ENCODE results near the gene KIRREL1. TPM values are rescaled to one million over a fixed set of nuclear protein-coding genes. Genes with fewer than 3 reads are reported as not detected.

The KIRREL1 gene
- total RNA-seq, 2 donors from 2014 or later, result 5.8 to 12.8 TPM

GRCh38 chr1:158037008-158037865, 43.8 kb downstream of the KIRREL1 start:
- no peaks in the 10 kb centered on the region for H3K36me3 ChIP-seq
- H3K27me3 ChIP-seq, result no peaks in the 10 kb centered on the region
- intact Hi-C loops (cut with DNase I), result loop anchor here (5.0 kb wide), 2 partner anchors 40 to 50 kb away; no protein-coding TSS in a partner anchor
- H3K27ac ChIP-seq, result no peak overlapping the region
- no peak for TF ChIP-seq CTCF (IDR thresholded peaks at IDR 0.05)
- no peak overlapping the region for H3K4me3 ChIP-seq
- no peak overlapping the region for H3K9ac ChIP-seq (ENCODE audit: low read depth in 2 of 2, low read length in 2 of 2)
- H3K4me1 ChIP-seq, result no peaks in the 10 kb centered on the region
- no peak for DNase-seq
- H3K9me3 ChIP-seq, result no peaks in the 10 kb centered on the region

- intact Hi-C loops (cut with DNase I), result loop anchor here (5.0 kb wide), 2 partner anchors 41 to 49 kb away; no protein-coding TSS in a partner anchor
- no peak for DNase-seq
- Histone ChIP-seq H3K9ac (ENCODE audit: low read depth in 2 of 2, low read length in 2 of 2) (no peak overlapping the region), H3K9me3 (no peaks in the 10 kb centered on the region), H3K27me3 (no peaks in the 10 kb centered on the region), H3K4me1 (no peaks in the 10 kb centered on the region), H3K4me3 (no peak overlapping the region), H3K27ac (no peak overlapping the region), H3K36me3 (no peaks in the 10 kb centered on the region)
- no peak for TF ChIP-seq CTCF (IDR thresholded peaks at IDR 0.05)
Measured at GRCh38 chr1:158037866-158038359, 44.5 kb downstream of the KIRREL1 start.

GRCh38 chr1:158038793-158039192, 45.3 kb downstream of the KIRREL1 start:
- Histone ChIP-seq H3K9me3 (no peaks in the 10 kb centered on the region), H3K27ac (no peak overlapping the region), H3K27me3 (no peaks in the 10 kb centered on the region), H3K4me3 (no peak overlapping the region), H3K9ac (ENCODE audit: low read depth in 2 of 2, low read length in 2 of 2) (no peak overlapping the region), H3K36me3 (no peaks in the 10 kb centered on the region), H3K4me1 (no peaks in the 10 kb centered on the region)
- intact Hi-C loops (cut with DNase I), result loop anchor here (5.0 kb wide), 2 partner anchors 41 to 49 kb away; no protein-coding TSS in a partner anchor
- TF ChIP-seq CTCF (IDR thresholded peaks at IDR 0.05), result no peak
- DNase-seq, result no peak

GRCh38 chr1:158039380-158039779, 45.9 kb downstream of the KIRREL1 start:
- Histone ChIP-seq H3K9ac (ENCODE audit: low read depth in 2 of 2, low read length in 2 of 2) (no peak overlapping the region), H3K36me3 (no peaks in the 10 kb centered on the region), H3K9me3 (no peaks in the 10 kb centered on the region), H3K4me3 (no peak overlapping the region), H3K27ac (no peak overlapping the region), H3K4me1 (no peaks in the 10 kb centered on the region), H3K27me3 (no peaks in the 10 kb centered on the region)
- intact Hi-C loops (cut with DNase I), result loop anchor here (5.0 kb wide), 2 partner anchors 42 to 48 kb away; no protein-coding TSS in a partner anchor
- DNase-seq, result no peak
- no peak for TF ChIP-seq CTCF (IDR thresholded peaks at IDR 0.05)

GRCh38 chr1:158040323-158040722, 46.9 kb downstream of the KIRREL1 start:
- Histone ChIP-seq H3K36me3 (no peaks in the 10 kb centered on the region), H3K9ac (ENCODE audit: low read depth in 2 of 2, low read length in 2 of 2) (no peak overlapping the region), H3K27ac (no peak overlapping the region), H3K4me1 (no peaks in the 10 kb centered on the region), H3K9me3 (no peaks in the 10 kb centered on the region), H3K27me3 (no peaks in the 10 kb centered on the region), H3K4me3 (no peak overlapping the region)
- TF ChIP-seq CTCF (IDR thresholded peaks at IDR 0.05), result no peak
- no peak for DNase-seq
- intact Hi-C loops (cut with DNase I), result no loop called here

Measured in colonic mucosa (tissue), 4 donors.